Measurements from ENCODE around the gene ARID4B.
"Not testable (repeated sequence)": the region's sequence is repeated elsewhere in the genome, so short reads cannot be mapped to it uniquely, and the experiment has no call there.

ARID4B gene

GRCh38 chr1:235159284-235159683 lies 168.7 kb downstream of the ARID4B start:
- DNase-seq, result not testable (repeated sequence)

- DNase-seq, result no peak
Observed at GRCh38 chr1:235158680-235159079, 169.3 kb downstream of the ARID4B start.

- no peak for DNase-seq
Observed at GRCh38 chr1:235157150-235157549, 170.8 kb downstream of the ARID4B start.

GRCh38 chr1:235156740-235157139 lies 171.2 kb downstream of the ARID4B start:
- no peak for DNase-seq

- no peak for DNase-seq
Observed at GRCh38 chr1:235156265-235156664, 171.7 kb downstream of the ARID4B start.

GRCh38 chr1:235152235-235152634 lies 175.7 kb downstream of the ARID4B start:
- no peak for DNase-seq

- no peak for DNase-seq
Observed at GRCh38 chr1:235151033-235151432, 176.9 kb downstream of the ARID4B start.

- DNase-seq, result no peak
Observed at GRCh38 chr1:235149824-235150223, 178.2 kb downstream of the ARID4B start.

GRCh38 chr1:235147269-235147668 lies 180.7 kb downstream of the ARID4B start:
- DNase-seq, result no peak

GRCh38 chr1:235145639-235146038 lies 182.3 kb downstream of the ARID4B start:
- DNase-seq, result no peak

GRCh38 chr1:235142991-235143390 lies 185.0 kb downstream of the ARID4B start:
- DNase-seq, result no peak

GRCh38 chr1:235139315-235139714 lies 188.7 kb downstream of the ARID4B start:
- no peak for DNase-seq

- no peak for DNase-seq
Observed at GRCh38 chr1:235138821-235139220, 189.2 kb downstream of the ARID4B start.

- DNase-seq, result no peak
Observed at GRCh38 chr1:235136111-235136510, 191.9 kb downstream of the ARID4B start.

GRCh38 chr1:235134171-235134570 lies 193.8 kb downstream of the ARID4B start:
- no peak for DNase-seq

- DNase-seq, result no peak
Observed at GRCh38 chr1:235133086-235133485, 194.9 kb downstream of the ARID4B start.

- peak; percentile 13 for DNase-seq
Observed at GRCh38 chr1:235131961-235132360, 196.0 kb downstream of the ARID4B start.

GRCh38 chr1:235130766-235131270 lies 197.2 kb downstream of the ARID4B start:
- DNase-seq, result no peak

- DNase-seq, result no peak
Observed at GRCh38 chr1:235129774-235130570, 198.0 kb downstream of the ARID4B start.

- DNase-seq, result peak; percentile 98
Observed at GRCh38 chr1:235128456-235129328, 199.3 kb downstream of the ARID4B start, which contains the start of gene TOMM20. Gene TOMM20 (minus strand): TSS chr1:235128837. CDS start chr1:235128715, 122 bp downstream.

GRCh38 chr1:235127732-235128455 lies 200.1 kb downstream of the ARID4B start:
- DNase-seq, result no peak

GRCh38 chr1:235127203-235127602 lies 200.8 kb downstream of the ARID4B start:
- no peak for DNase-seq

- DNase-seq, result no peak
Observed at GRCh38 chr1:235124665-235125064, 203.3 kb downstream of the ARID4B start.

Measured in inflammatory macrophage treated with lipopolysaccharide for 4 hours (primary cell).